ENCODE measurements around the gene CAND2.

The CAND2 gene

DNA sequence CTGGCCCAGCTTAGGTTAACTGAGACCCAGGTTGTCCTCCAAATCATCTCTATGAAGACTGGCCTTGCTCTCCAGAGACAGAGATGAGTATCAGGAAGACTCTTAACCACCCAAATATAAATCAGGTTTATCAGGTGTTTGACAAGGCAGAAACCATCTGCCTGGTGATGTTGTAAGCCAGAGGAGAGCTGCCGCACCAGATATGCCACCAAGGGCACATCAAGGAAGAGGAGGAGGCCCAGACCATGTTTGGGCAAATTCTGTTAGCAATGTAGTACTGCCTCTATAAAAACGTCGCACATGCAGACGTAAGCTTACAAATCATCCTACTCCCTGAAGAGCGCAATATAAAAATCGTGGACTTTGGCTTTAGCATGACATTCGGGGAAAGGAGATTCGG lies 65.9 kb downstream of the CAND2 start:
- no peak for TF ChIP-seq EP300 (IDR thresholded peaks at IDR 0.05; ENCODE audit: borderline replicate concordance)
- TF ChIP-seq EGR1 (IDR thresholded peaks at IDR 0.05): no peak
- TF ChIP-seq, protein P1, sequence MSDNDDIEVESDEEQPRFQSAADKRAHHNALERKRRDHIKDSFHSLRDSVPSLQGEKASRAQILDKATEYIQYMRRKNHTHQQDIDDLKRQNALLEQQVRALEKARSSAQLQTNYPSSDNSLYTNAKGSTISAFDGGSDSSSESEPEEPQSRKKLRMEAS (IDR thresholded peaks at IDR 0.05): no peak
- TF ChIP-seq TEAD4 (IDR thresholded peaks at IDR 0.05): no peak
- TF ChIP-seq CEBPB (IDR thresholded peaks at IDR 0.05): no peak

DNA sequence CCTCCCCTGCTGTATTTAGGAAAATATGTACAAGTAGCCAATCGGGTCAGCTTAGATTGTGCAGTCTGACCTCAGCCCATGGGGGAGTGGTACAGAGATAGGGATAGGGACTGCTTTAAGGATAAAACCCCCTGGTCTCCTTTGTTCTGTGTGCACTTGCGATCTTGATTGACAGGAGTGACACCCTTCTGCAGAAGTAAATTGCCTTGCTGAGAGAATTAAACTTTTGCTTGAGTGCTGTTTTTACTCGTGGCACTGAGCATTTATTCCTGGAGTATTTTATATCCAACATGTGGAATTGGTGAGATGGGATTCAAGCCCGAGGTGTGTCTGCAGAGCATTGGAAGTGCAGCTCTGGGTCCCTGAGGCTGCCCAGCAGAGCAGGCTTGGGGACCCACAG lies 68.8 kb downstream of the CAND2 start:
- TF ChIP-seq TAF1 (IDR thresholded peaks at IDR 0.05; ENCODE audit: low read depth) (no peak), RAD21 (IDR thresholded peaks at IDR 0.05; ENCODE audit: low read depth) (no peak), CEBPB (IDR thresholded peaks at IDR 0.05) (no peak), NFIC (IDR thresholded peaks at IDR 0.05) (no peak), EGR1 (IDR thresholded peaks at IDR 0.05) (no peak), TCF12 (IDR thresholded peaks at IDR 0.05; ENCODE audit: low read depth) (no peak), YY1 (IDR thresholded peaks at IDR 0.05; ENCODE audit: low read depth) (no peak), CREB1 (IDR thresholded peaks at IDR 0.05; ENCODE audit: low read depth) (no peak), TEAD4 (IDR thresholded peaks at IDR 0.05) (no peak), FOXM1 (IDR thresholded peaks at IDR 0.05; ENCODE audit: borderline replicate concordance, low read depth) (no peak), ZBTB7A (IDR thresholded peaks at IDR 0.05; ENCODE audit: low read depth) (no peak)
- TF ChIP-seq, protein P1 (IDR thresholded peaks at IDR 0.05): no peak
- TF ChIP-seq, protein P2, sequence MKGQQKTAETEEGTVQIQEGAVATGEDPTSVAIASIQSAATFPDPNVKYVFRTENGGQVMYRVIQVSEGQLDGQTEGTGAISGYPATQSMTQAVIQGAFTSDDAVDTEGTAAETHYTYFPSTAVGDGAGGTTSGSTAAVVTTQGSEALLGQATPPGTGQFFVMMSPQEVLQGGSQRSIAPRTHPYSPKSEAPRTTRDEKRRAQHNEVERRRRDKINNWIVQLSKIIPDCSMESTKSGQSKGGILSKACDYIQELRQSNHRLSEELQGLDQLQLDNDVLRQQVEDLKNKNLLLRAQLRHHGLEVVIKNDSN (IDR thresholded peaks at IDR 0.05): no peak
- TF ChIP-seq, protein P3, sequence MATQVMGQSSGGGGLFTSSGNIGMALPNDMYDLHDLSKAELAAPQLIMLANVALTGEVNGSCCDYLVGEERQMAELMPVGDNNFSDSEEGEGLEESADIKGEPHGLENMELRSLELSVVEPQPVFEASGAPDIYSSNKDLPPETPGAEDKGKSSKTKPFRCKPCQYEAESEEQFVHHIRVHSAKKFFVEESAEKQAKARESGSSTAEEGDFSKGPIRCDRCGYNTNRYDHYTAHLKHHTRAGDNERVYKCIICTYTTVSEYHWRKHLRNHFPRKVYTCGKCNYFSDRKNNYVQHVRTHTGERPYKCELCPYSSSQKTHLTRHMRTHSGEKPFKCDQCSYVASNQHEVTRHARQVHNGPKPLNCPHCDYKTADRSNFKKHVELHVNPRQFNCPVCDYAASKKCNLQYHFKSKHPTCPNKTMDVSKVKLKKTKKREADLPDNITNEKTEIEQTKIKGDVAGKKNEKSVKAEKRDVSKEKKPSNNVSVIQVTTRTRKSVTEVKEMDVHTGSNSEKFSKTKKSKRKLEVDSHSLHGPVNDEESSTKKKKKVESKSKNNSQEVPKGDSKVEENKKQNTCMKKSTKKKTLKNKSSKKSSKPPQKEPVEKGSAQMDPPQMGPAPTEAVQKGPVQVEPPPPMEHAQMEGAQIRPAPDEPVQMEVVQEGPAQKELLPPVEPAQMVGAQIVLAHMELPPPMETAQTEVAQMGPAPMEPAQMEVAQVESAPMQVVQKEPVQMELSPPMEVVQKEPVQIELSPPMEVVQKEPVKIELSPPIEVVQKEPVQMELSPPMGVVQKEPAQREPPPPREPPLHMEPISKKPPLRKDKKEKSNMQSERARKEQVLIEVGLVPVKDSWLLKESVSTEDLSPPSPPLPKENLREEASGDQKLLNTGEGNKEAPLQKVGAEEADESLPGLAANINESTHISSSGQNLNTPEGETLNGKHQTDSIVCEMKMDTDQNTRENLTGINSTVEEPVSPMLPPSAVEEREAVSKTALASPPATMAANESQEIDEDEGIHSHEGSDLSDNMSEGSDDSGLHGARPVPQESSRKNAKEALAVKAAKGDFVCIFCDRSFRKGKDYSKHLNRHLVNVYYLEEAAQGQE (IDR thresholded peaks at IDR 0.05; ENCODE audit: low read depth): no peak

DNA sequence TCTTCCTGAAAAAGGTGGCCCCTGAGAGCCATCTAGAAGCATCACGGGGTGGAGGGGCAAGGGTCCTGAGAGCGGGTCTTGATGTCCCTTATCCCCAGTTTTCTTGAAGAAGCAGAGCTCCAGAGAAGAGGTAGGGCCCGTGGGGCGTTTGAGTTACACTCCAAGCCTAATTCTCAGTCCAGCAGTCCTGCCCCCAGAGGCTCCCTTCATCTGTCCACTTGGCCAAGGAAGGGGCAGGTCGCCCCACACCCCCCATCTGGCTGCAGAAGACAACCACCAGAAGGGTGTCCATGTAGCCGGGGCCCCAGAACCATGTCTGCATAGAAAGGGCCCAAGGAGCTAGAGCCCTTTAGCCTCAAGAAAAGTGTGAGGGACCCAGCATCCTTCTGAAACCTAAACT lies 70.4 kb downstream of the CAND2 start:
- TF ChIP-seq RAD21 (IDR thresholded peaks at IDR 0.05; ENCODE audit: low read depth) (no peak), YY1 (IDR thresholded peaks at IDR 0.05; ENCODE audit: low read depth) (no peak), NFIC (IDR thresholded peaks at IDR 0.05) (no peak), ZBTB7A (IDR thresholded peaks at IDR 0.05; ENCODE audit: low read depth) (no peak), CREB1 (IDR thresholded peaks at IDR 0.05; ENCODE audit: low read depth) (no peak), EGR1 (IDR thresholded peaks at IDR 0.05) (no peak), FOXM1 (IDR thresholded peaks at IDR 0.05; ENCODE audit: borderline replicate concordance, low read depth) (no peak), CEBPB (IDR thresholded peaks at IDR 0.05) (no peak), TAF1 (IDR thresholded peaks at IDR 0.05; ENCODE audit: low read depth) (no peak), EP300 (IDR thresholded peaks at IDR 0.05; ENCODE audit: borderline replicate concordance) (no peak), TCF12 (IDR thresholded peaks at IDR 0.05; ENCODE audit: low read depth) (no peak), TEAD4 (IDR thresholded peaks at IDR 0.05) (no peak)
- TF ChIP-seq, protein P2 (IDR thresholded peaks at IDR 0.05): no peak
- TF ChIP-seq, protein P1 (IDR thresholded peaks at IDR 0.05): no peak
- TF ChIP-seq, protein P3 (IDR thresholded peaks at IDR 0.05; ENCODE audit: low read depth): no peak

DNA sequence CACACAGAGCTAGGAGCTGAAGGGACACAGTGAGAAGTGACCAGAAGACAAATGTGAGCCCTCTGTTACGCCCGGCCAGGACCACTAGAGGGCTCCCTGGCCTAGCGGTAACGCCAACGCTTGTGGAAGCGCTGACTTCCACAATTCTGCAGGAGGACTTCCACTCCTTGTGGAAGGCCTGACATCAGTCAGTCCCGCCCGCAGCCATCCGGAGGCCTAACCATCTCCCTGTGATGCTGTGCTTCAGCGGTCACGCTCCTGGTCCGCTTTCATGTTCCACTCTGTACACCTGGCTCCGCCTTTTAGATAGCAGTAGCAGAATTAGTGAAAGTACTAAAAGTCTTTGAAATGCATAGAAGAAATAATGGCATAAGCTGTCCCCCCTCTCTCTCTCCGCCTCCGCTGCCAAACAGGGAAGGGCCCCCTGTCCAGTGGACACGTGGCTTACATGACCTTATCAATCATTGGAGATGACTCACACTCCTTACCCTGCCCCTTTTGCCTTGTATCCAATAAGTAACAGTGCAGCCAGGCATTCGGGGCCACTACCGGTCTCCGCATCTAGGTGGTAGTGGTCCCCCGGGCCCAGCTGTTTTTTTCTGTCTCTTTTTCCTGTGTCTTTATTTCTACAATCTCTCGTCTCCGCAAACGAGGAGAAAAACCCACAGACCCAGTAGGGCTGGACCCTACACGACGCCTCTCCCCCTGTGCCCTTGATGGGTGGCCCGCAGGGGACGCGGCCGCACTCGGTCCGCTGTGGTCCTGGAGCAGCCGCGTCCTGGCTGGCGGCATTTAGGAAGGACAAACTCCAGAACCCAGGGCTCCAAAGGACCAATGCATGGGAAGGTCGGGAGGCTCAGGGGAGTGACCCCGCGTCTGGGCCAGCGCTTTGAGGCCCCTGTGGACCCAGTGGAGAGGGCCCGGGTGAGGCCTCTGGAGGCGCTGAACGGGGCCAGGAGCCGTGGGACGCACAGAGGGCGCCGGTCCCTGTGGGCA lies 71.9 kb downstream of the CAND2 start:
- peak; percentile 94 for TF ChIP-seq RAD21 (IDR thresholded peaks at IDR 0.05; ENCODE audit: low read depth)
- TF ChIP-seq EP300 (IDR thresholded peaks at IDR 0.05; ENCODE audit: borderline replicate concordance): no peak
- TF ChIP-seq NFIC (IDR thresholded peaks at IDR 0.05): no peak
- peak; percentile 34; the same call in 1 of the 2 replicates for TF ChIP-seq EGR1 (IDR thresholded peaks at IDR 0.05)

DNA sequence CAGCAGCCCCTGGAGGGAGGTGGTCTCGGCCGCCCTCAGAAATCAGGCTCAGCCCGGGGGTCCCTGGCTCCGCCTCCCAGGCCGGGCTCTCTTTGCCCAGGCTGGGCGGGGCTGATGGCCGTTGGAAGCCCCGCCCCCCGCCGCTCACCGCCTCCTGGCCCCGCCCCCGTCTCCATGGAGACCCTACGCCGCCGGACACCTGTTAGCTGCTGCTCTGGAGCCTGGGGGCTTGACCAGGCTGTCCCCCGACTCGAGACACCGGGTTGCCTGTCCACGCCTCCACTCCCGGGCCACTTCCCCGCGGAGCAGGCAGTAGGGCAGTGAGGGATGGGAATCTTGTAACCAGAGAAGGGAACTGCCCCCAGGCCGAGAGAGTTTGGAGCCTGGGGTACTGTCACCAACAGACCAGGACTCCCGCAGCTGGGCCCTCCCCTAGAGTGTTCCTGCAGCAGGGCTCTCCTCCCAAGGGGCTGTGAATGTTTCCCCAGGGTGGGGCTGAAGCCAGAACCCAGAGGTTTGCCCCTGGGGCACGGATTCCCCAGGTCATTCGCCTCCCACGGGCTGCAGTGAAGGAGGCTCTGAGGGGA lies 72.6 kb downstream of the CAND2 start:
- TF ChIP-seq YY1 (IDR thresholded peaks at IDR 0.05; ENCODE audit: low read depth): no peak
- TF ChIP-seq TCF12 (IDR thresholded peaks at IDR 0.05; ENCODE audit: low read depth): no peak
- TF ChIP-seq RAD21 (IDR thresholded peaks at IDR 0.05; ENCODE audit: low read depth): no peak
- no peak for TF ChIP-seq TAF1 (IDR thresholded peaks at IDR 0.05; ENCODE audit: low read depth)
